PC-9 (cell line): ENCODE measurements around the gene RIPK4.

Experiments used
- CTCF ChIP-seq: fragments of 200-600 bp; sonication (generic); conservative IDR thresholded peaks from 2 replicates; pipeline ENCODE4 v1.6.1; 2017; ENCODE audit warnings: mixed run types, antibody characterized with exemption, mild to moderate bottlenecking, moderate library complexity
- EZH2 ChIP-seq: fragments of 200-600 bp; sonication (generic); IDR thresholded peaks from 2 replicates; pipeline ENCODE4 v1.8.0; 2017; ENCODE audit warnings: antibody characterized with exemption, low read depth

- TF ChIP-seq CTCF (no peak), EZH2 (no peak)
Observed at GRCh38 chr21:41801321-41802197, 34.7 kb upstream of the RIPK4 start.
